Esophagus squamous epithelium (tissue), 5 donors: ENCODE measurements around the gene UBA3. TPM values are rescaled to one million over a fixed set of nuclear protein-coding genes. Genes with fewer than 3 reads are reported as not detected.

Source experiments
- DNase-seq: peaks from one replicate; lab custom pipeline; 2025; lab: John Stamatoyannopoulos, UW
- H3K27ac ChIP-seq, 4 donors: fragments of 200-600 bp; sonication (generic); one replicate each; pipeline ENCODE4 v1.5.1; 2016 to 2019; ENCODE audit warnings: mild to moderate bottlenecking in 1 of 4
- H3K27me3 ChIP-seq, 4 donors: fragments of 200-600 bp; sonication (generic); 1 replicate in 3 of 4; 2 replicates in 1 of 4; pipeline versions ENCODE4 v1.5.1 to v1.6.0; 2017 to 2021; ENCODE audit warnings: antibody characterized with exemption in 1 of 4
- H3K36me3 ChIP-seq, 3 donors: fragments of 200-600 bp; sonication (generic); one replicate each; pipeline ENCODE4 v1.5.1; 2016 to 2019
- H3K4me1 ChIP-seq, 3 donors: fragments of 200-600 bp; sonication (generic); one replicate each; pipeline ENCODE4 v1.5.1; 2017 to 2019
- H3K4me3 ChIP-seq, 4 donors: fragments of 200-600 bp; sonication (generic); 1 replicate in 3 of 4; 2 replicates in 1 of 4; pipeline ENCODE4 v1.5.1; 2016 to 2019; ENCODE audit warnings: mild to moderate bottlenecking in 2 of 4, moderate library complexity in 1 of 4
- H3K9me3 ChIP-seq, 3 donors: fragments of 200-600 bp; sonication (generic); one replicate each; pipeline ENCODE4 v1.5.1; 2016 to 2019
- POLR2A ChIP-seq, 4 donors: fragments of 450-650 bp; IDR thresholded peaks; one replicate each; pipeline ENCODE4 v1.6.1; 2017; ENCODE audit warnings: antibody characterized with exemption in 4 of 4, mild to moderate bottlenecking in 4 of 4, moderate library complexity in 3 of 4
- WGBS, 2 donors: methylation state at CpG; one replicate each; pipeline ENCODE4 v1.1.5; 2018; 5-methylcytosine and 5-hydroxymethylcytosine counted together
- intact Hi-C: fragments of 100-400 bp; cut with DNase I; formaldehyde crosslinking; loops from one replicate; pipeline ENCODE4 v1.15.0; 2022
- total RNA-seq, 4 donors: library from RNA; depleted of rRNA; stranded (reverse); fragments of >200 nt; gene quantifications; one replicate each; pipeline ENCODE4 v1.1.0, GENCODE V29; 2016
- TF ChIP-seq, protein P1 (sequence below), 6 experiments: fragments of 450-650 bp in 4 of 6; fragments of 200-600 bp in 2 of 6; sonication (generic) in 2 of 6; IDR thresholded peaks; one replicate each; pipeline ENCODE4 v1.5.1; 2016 to 2019; ENCODE audit warnings: antibody characterized with exemption in 6 of 6, mild to moderate bottlenecking in 4 of 6, moderate library complexity in 4 of 6
- donor health status: DM: yes; HTN: yes; CAD: no.

UBA3 gene
- total RNA-seq, 4 donors from 2014 or later = 33.3 to 63.3 (median 52.7) TPM

DNA sequence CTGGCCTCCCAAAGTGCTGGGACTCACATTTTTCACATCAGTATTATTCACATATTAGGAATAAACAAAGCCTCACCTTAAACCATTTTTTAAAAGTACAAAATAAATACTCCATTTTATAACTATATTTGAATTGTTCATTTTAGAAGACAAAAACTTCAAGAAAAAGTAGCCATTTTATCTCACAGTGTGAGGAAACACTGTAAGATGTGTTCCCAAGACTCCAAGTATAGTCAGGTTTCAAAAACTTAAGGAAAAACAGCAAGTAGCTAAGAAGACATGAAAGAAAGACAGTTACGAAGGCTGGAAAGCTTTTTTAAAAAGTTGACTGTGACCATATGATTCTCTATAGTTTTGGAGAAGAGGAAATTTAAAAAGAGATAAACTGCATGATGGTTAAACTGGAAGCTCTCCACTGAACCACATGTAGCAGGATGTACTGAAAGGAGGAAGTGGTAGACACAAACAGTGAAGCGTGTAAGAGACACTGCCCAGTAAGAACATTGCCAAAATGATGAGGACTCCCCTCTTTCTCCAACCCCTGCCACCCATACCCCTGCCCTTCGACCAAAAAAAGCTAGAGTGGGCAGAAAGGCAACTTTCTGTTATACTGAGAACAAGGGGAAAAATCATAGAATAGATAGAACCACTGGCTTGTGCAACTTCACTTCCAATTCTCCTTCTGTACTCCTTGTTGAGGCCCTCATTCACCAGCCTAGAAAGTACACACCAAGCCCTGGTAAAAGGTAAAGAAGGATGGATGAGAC lies 21.8 kb downstream of the UBA3 start:
- peaks cover 0 to 100% (median 35%) of the 10 kb centered on the region in 3 donors for H3K36me3 ChIP-seq
- no peak for DNase-seq
- no peak overlapping the region for H3K4me3 ChIP-seq
- TF ChIP-seq POLR2A (IDR thresholded peaks at IDR 0.05) = no peak
- TF ChIP-seq, protein P1, sequence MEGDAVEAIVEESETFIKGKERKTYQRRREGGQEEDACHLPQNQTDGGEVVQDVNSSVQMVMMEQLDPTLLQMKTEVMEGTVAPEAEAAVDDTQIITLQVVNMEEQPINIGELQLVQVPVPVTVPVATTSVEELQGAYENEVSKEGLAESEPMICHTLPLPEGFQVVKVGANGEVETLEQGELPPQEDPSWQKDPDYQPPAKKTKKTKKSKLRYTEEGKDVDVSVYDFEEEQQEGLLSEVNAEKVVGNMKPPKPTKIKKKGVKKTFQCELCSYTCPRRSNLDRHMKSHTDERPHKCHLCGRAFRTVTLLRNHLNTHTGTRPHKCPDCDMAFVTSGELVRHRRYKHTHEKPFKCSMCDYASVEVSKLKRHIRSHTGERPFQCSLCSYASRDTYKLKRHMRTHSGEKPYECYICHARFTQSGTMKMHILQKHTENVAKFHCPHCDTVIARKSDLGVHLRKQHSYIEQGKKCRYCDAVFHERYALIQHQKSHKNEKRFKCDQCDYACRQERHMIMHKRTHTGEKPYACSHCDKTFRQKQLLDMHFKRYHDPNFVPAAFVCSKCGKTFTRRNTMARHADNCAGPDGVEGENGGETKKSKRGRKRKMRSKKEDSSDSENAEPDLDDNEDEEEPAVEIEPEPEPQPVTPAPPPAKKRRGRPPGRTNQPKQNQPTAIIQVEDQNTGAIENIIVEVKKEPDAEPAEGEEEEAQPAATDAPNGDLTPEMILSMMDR (IDR thresholded peaks at IDR 0.05) = no peak
- no peaks in the 10 kb centered on the region for H3K27me3 ChIP-seq
- intact Hi-C loops = no loop called here
- no peaks in the 10 kb centered on the region for H3K9me3 ChIP-seq
- WGBS, 2 donors = 71 to 74% methylated on average over 3 of the region's 3 CpGs
- peak overlapping the region in 2 of 4 donors; percentile 12 to 56 for H3K27ac ChIP-seq
- no peaks in the 10 kb centered on the region for H3K4me1 ChIP-seq

DNA sequence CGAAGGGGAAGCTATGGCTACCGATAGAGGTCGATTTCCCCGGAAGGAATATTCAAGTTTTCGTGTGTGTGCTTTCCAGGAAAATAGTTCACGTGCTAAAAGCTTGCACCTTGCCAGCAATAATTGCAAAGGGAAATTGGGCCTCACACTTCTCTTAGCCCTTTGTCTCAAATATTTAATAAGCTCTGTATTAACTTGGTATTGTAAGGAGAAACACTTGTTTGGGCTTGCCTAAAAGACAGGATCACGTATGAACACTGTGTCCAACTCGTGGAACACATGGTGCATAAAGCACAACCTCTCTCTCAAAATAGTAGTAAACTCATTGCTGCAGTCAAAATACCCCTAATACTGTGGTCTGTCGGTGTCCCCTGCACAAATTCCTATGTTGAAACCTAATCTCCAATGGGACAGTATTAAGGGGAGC lies 27.7 kb downstream of the UBA3 start:
- Histone ChIP-seq H3K4me3 (peak overlapping the region; percentile 76 to 85 (median 83)), H3K4me1 (peaks cover 15 to 42% (median 19%) of the 10 kb centered on the region in 3 donors), H3K9me3 (no peaks in the 10 kb centered on the region), H3K27ac (peak overlapping the region; percentile 94 to 96 (median 96)), H3K36me3 (peaks cover 0 to 65% (median 9%) of the 10 kb centered on the region in 3 donors), H3K27me3 (no peaks in the 10 kb centered on the region)
- 0 to 4% methylated on average over 8 of the region's 9 CpGs for WGBS, 2 donors
- no peak for DNase-seq
- intact Hi-C loops = no loop called here
- TF ChIP-seq, protein P1 (IDR thresholded peaks at IDR 0.05) = no peak
- no peak for TF ChIP-seq POLR2A (IDR thresholded peaks at IDR 0.05)

DNA sequence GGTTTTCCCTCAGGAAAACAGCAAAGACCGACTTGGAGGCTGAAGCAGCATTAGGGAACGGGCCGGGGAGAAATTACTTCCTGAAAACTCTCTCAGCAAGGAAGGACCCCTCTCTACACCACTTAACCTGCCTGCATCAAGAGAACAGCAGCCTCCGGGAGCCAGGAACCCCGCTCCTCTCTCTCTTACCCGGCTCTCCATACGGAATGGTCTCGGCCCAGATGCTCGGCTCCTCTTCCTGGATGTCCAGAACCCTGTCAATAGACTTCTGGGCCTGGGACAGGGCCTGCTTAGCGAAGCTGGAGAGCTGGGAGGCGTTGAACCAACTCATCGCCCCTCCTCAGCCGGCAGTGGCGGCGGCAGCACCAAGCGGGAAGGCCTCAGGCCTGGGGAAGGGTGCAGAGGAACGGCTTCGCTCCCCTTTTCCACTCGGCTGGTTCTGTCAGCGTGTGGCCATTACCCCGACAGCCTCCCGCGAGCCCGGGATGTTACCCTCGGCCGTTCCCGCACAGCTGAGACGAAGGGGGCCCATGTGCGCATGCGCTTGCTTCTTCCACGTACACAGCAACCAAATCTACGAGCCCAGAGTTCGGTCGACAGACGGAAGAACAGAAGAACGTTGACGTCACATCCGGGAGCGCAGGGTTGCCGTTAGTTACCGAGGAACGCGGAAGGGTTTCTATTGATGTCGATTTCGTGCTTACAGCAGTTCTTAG lies 28.3 kb downstream of the UBA3 start, which contains the start of gene TMF1:
TMF1 (minus strand) TSS at position 578 of the 716 bp plus-strand sequence; CDS start at position 331, 247 bp downstream.
- Histone ChIP-seq H3K4me3 (peak within 1 kb of the TSS; percentile 76 to 85 (median 83)), H3K27me3 (no peaks in the 10 kb centered on the region), H3K27ac (peak within 1 kb of the TSS; percentile 94 to 96 (median 96)), H3K9me3 (no peaks in the 10 kb centered on the region), H3K36me3 (peaks cover 0 to 65% (median 9%) of the 10 kb centered on the region in 3 donors), H3K4me1 (peaks cover 15 to 47% (median 19%) of the 10 kb centered on the region in 3 donors)
- TF ChIP-seq POLR2A (IDR thresholded peaks at IDR 0.05) = peak in 3 of 4 donors; percentile 67 to 88 (median 69)
- TF ChIP-seq, protein P1 (IDR thresholded peaks at IDR 0.05) = peak in 1 of 6 experiments; percentile 18
- intact Hi-C loops = no loop called here
- 0 to 1% methylated on average over 24 to 33 of the region's 45 CpGs for WGBS, 2 donors
- no peak for DNase-seq

DNA sequence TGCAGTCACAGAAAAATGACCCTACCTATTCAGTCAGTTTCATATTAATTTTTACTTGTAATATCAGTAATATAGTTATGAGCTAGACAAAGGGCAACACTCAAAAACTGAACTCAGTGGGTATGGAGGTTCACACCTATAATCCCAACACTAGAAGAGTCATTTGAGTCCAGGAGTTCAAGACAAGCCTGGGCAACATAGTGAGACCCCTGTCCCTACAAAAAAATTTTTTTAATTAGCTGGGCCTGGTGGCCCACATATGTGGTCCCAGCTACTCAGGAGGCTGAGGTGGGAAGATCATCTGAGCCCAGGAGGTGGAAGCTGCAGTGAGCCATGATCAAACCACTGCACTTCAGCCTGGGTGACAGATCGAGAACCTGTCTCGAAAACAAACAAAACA lies 31.2 kb downstream of the UBA3 start:
- no peaks in the 10 kb centered on the region for H3K9me3 ChIP-seq
- H3K27me3 ChIP-seq = no peaks in the 10 kb centered on the region
- WGBS, 2 donors = 90 to 100% methylated on average over 1 to 2 of the region's 2 CpGs
- H3K4me1 ChIP-seq = peaks cover 15 to 54% (median 19%) of the 10 kb centered on the region in 3 donors
- peaks cover 0 to 65% (median 0%) of the 10 kb centered on the region in 3 donors for H3K36me3 ChIP-seq
- H3K27ac ChIP-seq = no peak overlapping the region
- intact Hi-C loops = no loop called here
- no peak overlapping the region for H3K4me3 ChIP-seq
- DNase-seq = no peak
- TF ChIP-seq, protein P1 (IDR thresholded peaks at IDR 0.05) = no peak
- TF ChIP-seq POLR2A (IDR thresholded peaks at IDR 0.05) = no peak
